WTC11 (cell line): ENCODE data around the gene PRKN. TPM values are rescaled to one million over a fixed set of nuclear protein-coding genes. Genes with fewer than 3 reads are reported as not detected.

Experiments used
- ATAC-seq: fragments of 200-7000 bp; cut with Tn5 transposase; 2 replicates; pipeline ENCODE4 v1.10.0; 2021; ENCODE audit warnings: mild to moderate bottlenecking, moderate library complexity
- CTCF ChIA-PET: fragments of 300-600 bp; sonication (Branson Sonifier 250); formaldehyde crosslinking; loops from one replicate; lab custom pipeline; 2021; ENCODE audit warnings: antibody characterized with exemption; lab: Charles Lee
- POLR2A ChIA-PET: fragments of 350-600 bp; sonication (Branson Sonifier 250); formaldehyde crosslinking; loops from one replicate; lab custom pipeline; 2021; ENCODE audit warnings: antibody characterized with exemption; lab: Charles Lee
- DNase-seq: peaks from one replicate; pipeline ENCODE4 v3.0.0; 2021; ENCODE audit warnings: low spot score
- H3K27ac Mint-ChIP-seq: 2 replicates; pipeline ENCODE4 v1.8.0; 2021; ENCODE audit warnings: mixed read lengths
- H3K27me3 Mint-ChIP-seq: 2 replicates; pipeline ENCODE4 v1.8.0; 2021; ENCODE audit warnings: low read depth, mild to moderate bottlenecking, moderate library complexity, mixed read lengths
- H3K36me3 Mint-ChIP-seq: 2 replicates; pipeline ENCODE4 v1.8.0; 2021; ENCODE audit warnings: mixed read lengths
- H3K4me1 Mint-ChIP-seq: 2 replicates; pipeline ENCODE4 v1.8.0; 2022; ENCODE audit warnings: mixed read lengths
- H3K4me3 Mint-ChIP-seq: 2 replicates; pipeline ENCODE4 v1.8.0; 2021; ENCODE audit warnings: mild to moderate bottlenecking, moderate library complexity, mixed read lengths
- H3K9me3 Mint-ChIP-seq: 2 replicates; pipeline ENCODE4 v1.8.0; 2021; ENCODE audit warnings: mixed read lengths
- AFF4 ChIP-seq: sonication (generic); formaldehyde crosslinking; IDR thresholded peaks from 2 replicates; pipeline ENCODE4 v1.8.1; 2023; ENCODE audit warnings: mild to moderate bottlenecking, missing genetic modification reagents, borderline replicate concordance
- ATF2 ChIP-seq: sonication (generic); formaldehyde crosslinking; IDR thresholded peaks from 2 replicates; pipeline ENCODE4 v1.8.1; 2022; ENCODE audit warnings: low read depth, missing genetic modification reagents, borderline replicate concordance
- ATF3 ChIP-seq: sonication (generic); formaldehyde crosslinking; conservative IDR thresholded peaks from 2 replicates; pipeline ENCODE4 v1.8.1; 2022; ENCODE audit warnings: mild to moderate bottlenecking, missing genetic modification reagents
- CTCF ChIP-seq: fragments of 200-600 bp; IDR thresholded peaks from 2 replicates; pipeline ENCODE4 v1.8.0; 2022; ENCODE audit warnings: antibody characterized with exemption
- E2F1 ChIP-seq: sonication (generic); formaldehyde crosslinking; IDR thresholded peaks from 2 replicates; pipeline ENCODE4 v1.8.0; 2022; ENCODE audit warnings: mild to moderate bottlenecking, missing genetic modification reagents
- MXD4 ChIP-seq: fragments of 250-450 bp; sonication (Bioruptor Pico); IDR thresholded peaks from 2 replicates; pipeline ENCODE4 v1.8.0; 2021; ENCODE audit warnings: mild to moderate bottlenecking, moderate library complexity, borderline replicate concordance
- NR1H2 ChIP-seq: sonication (generic); formaldehyde crosslinking; IDR thresholded peaks from 2 replicates; pipeline ENCODE4 v1.9.0; 2021; ENCODE audit warnings: mild to moderate bottlenecking, moderate library complexity, missing genetic modification reagents
- TEAD4 ChIP-seq: sonication (generic); formaldehyde crosslinking; IDR thresholded peaks from 2 replicates; pipeline ENCODE4 v1.8.0; 2022; ENCODE audit warnings: mild to moderate bottlenecking, missing genetic modification reagents
- ZNF317 ChIP-seq: sonication (generic); formaldehyde crosslinking; IDR thresholded peaks from 2 replicates; pipeline ENCODE4 v1.8.1; 2023; ENCODE audit warnings: low read depth, mild to moderate bottlenecking, moderate library complexity, missing genetic modification reagents, borderline replicate concordance
- total RNA-seq: library from RNA; stranded (reverse); gene quantifications from 3 replicates; pipeline ENCODE4 v1.2.3, GENCODE V29; 2021
- TF ChIP-seq, protein P1 (sequence below): sonication (generic); formaldehyde crosslinking; IDR thresholded peaks from 2 replicates; pipeline ENCODE4 v1.8.0; 2022; ENCODE audit warnings: missing genetic modification reagents
- TF ChIP-seq, protein P2 (sequence below): sonication (generic); formaldehyde crosslinking; IDR thresholded peaks from 2 replicates; pipeline ENCODE4 v1.8.0; 2023; ENCODE audit warnings: missing genetic modification reagents, mild to moderate bottlenecking, borderline replicate concordance
- TF ChIP-seq, protein P3 (sequence below): fragments of 250-450 bp; sonication (Bioruptor Pico); IDR thresholded peaks from 2 replicates; pipeline ENCODE4 v2.1.2; 2022; ENCODE audit warnings: mild to moderate bottlenecking, moderate library complexity

Gene PRKN
- total RNA-seq, 1 experiment from 2014 or later, result 0.59 TPM

- DNase-seq (no peak), ATAC-seq (no peak)
- no peak for TF ChIP-seq E2F1 (CRISPR knock-in tag)
- TF ChIP-seq, protein P1, sequence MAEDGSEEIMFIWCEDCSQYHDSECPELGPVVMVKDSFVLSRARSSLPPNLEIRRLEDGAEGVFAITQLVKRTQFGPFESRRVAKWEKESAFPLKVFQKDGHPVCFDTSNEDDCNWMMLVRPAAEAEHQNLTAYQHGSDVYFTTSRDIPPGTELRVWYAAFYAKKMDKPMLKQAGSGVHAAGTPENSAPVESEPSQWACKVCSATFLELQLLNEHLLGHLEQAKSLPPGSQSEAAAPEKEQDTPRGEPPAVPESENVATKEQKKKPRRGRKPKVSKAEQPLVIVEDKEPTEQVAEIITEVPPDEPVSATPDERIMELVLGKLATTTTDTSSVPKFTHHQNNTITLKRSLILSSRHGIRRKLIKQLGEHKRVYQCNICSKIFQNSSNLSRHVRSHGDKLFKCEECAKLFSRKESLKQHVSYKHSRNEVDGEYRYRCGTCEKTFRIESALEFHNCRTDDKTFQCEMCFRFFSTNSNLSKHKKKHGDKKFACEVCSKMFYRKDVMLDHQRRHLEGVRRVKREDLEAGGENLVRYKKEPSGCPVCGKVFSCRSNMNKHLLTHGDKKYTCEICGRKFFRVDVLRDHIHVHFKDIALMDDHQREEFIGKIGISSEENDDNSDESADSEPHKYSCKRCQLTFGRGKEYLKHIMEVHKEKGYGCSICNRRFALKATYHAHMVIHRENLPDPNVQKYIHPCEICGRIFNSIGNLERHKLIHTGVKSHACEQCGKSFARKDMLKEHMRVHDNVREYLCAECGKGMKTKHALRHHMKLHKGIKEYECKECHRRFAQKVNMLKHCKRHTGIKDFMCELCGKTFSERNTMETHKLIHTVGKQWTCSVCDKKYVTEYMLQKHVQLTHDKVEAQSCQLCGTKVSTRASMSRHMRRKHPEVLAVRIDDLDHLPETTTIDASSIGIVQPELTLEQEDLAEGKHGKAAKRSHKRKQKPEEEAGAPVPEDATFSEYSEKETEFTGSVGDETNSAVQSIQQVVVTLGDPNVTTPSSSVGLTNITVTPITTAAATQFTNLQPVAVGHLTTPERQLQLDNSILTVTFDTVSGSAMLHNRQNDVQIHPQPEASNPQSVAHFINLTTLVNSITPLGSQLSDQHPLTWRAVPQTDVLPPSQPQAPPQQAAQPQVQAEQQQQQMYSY (CRISPR knock-in tag), result no peak
- TF ChIP-seq CTCF, result no peak
- no peak for TF ChIP-seq TEAD4
- TF ChIP-seq, protein P2, sequence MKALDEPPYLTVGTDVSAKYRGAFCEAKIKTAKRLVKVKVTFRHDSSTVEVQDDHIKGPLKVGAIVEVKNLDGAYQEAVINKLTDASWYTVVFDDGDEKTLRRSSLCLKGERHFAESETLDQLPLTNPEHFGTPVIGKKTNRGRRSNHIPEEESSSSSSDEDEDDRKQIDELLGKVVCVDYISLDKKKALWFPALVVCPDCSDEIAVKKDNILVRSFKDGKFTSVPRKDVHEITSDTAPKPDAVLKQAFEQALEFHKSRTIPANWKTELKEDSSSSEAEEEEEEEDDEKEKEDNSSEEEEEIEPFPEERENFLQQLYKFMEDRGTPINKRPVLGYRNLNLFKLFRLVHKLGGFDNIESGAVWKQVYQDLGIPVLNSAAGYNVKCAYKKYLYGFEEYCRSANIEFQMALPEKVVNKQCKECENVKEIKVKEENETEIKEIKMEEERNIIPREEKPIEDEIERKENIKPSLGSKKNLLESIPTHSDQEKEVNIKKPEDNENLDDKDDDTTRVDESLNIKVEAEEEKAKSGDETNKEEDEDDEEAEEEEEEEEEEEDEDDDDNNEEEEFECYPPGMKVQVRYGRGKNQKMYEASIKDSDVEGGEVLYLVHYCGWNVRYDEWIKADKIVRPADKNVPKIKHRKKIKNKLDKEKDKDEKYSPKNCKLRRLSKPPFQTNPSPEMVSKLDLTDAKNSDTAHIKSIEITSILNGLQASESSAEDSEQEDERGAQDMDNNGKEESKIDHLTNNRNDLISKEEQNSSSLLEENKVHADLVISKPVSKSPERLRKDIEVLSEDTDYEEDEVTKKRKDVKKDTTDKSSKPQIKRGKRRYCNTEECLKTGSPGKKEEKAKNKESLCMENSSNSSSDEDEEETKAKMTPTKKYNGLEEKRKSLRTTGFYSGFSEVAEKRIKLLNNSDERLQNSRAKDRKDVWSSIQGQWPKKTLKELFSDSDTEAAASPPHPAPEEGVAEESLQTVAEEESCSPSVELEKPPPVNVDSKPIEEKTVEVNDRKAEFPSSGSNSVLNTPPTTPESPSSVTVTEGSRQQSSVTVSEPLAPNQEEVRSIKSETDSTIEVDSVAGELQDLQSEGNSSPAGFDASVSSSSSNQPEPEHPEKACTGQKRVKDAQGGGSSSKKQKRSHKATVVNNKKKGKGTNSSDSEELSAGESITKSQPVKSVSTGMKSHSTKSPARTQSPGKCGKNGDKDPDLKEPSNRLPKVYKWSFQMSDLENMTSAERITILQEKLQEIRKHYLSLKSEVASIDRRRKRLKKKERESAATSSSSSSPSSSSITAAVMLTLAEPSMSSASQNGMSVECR (CRISPR knock-in tag), result no peak
- TF ChIP-seq ATF2 (CRISPR knock-in tag), result no peak
- no peak for TF ChIP-seq ZNF317
- no peak for TF ChIP-seq AFF4 (CRISPR knock-in tag)
- TF ChIP-seq, protein P3, sequence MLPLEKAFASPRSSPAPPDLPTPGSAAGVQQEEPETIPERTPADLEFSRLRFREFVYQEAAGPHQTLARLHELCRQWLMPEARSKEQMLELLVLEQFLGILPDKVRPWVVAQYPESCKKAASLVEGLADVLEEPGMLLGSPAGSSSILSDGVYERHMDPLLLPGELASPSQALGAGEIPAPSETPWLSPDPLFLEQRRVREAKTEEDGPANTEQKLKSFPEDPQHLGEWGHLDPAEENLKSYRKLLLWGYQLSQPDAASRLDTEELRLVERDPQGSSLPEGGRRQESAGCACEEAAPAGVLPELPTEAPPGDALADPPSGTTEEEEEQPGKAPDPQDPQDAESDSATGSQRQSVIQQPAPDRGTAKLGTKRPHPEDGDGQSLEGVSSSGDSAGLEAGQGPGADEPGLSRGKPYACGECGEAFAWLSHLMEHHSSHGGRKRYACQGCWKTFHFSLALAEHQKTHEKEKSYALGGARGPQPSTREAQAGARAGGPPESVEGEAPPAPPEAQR (CRISPR knock-in tag), result no peak
- TF ChIP-seq NR1H2 (CRISPR knock-in tag), result no peak
- no peak for TF ChIP-seq ATF3
- no peak for TF ChIP-seq MXD4 (CRISPR knock-in tag)
- POLR2A ChIA-PET, result no interaction called here
- CTCF ChIA-PET, result interaction anchor here (0.7 kb wide), 1 partner anchor 309 kb away, joined by 5 read pairs; no protein-coding TSS in a partner anchor
- no peaks in the 10 kb centered on the region for H3K27me3 Mint-ChIP-seq
- H3K9me3 Mint-ChIP-seq, result no peaks in the 10 kb centered on the region
- H3K4me3 Mint-ChIP-seq, result no peak overlapping the region
- H3K27ac Mint-ChIP-seq, result no peak overlapping the region
- peaks cover 8% of the 10 kb centered on the region for H3K4me1 Mint-ChIP-seq
- H3K36me3 Mint-ChIP-seq, result no peaks in the 10 kb centered on the region
These were observed 1047.5 kb downstream of the PRKN start for GRCh38 chr6:161679980-161680538.
